GM18858 (cell line): ENCODE data around the gene ALG14.
A peak's percentile ranks its signal among the peaks of the same experiment; 100 is the strongest.

Source experiments
- ATAC-seq: cut with Tn5 transposase; IDR thresholded peaks from one replicate; pipeline ENCODE4 v1.9.1; 2021; ENCODE audit not compliant: unreplicated experiment

Gene ALG14

GRCh38 chr1:94983171-94983739 is 89.5 kb downstream of the ALG14 start:
- ATAC-seq, result no peak

GRCh38 chr1:94982398-94982797 is 90.4 kb downstream of the ALG14 start:
- ATAC-seq, result no peak

GRCh38 chr1:94981575-94981973 is 91.2 kb downstream of the ALG14 start:
- no peak for ATAC-seq

- ATAC-seq, result no peak
These were observed 91.9 kb downstream of the ALG14 start for GRCh38 chr1:94980582-94981574.

- ATAC-seq, result no peak
These were observed 92.8 kb downstream of the ALG14 start for GRCh38 chr1:94979656-94980581.

GRCh38 chr1:94979131-94979530 is 93.6 kb downstream of the ALG14 start:
- ATAC-seq, result no peak

GRCh38 chr1:94978401-94978800 is 94.3 kb downstream of the ALG14 start:
- no peak for ATAC-seq

GRCh38 chr1:94976971-94977548 is 95.7 kb downstream of the ALG14 start:
- ATAC-seq, result no peak

GRCh38 chr1:94974824-94975223 is 97.9 kb downstream of the ALG14 start:
- ATAC-seq, result no peak

- ATAC-seq, result no peak
These were observed 98.5 kb downstream of the ALG14 start for GRCh38 chr1:94974241-94974640.

GRCh38 chr1:94973309-94973922 is 99.3 kb downstream of the ALG14 start:
- no peak for ATAC-seq

GRCh38 chr1:94971491-94971924 is 101.2 kb downstream of the ALG14 start:
- no peak for ATAC-seq

- no peak for ATAC-seq
These were observed 102.0 kb downstream of the ALG14 start for GRCh38 chr1:94970783-94971182.

GRCh38 chr1:94969137-94969536 is 103.6 kb downstream of the ALG14 start:
- no peak for ATAC-seq

- no peak for ATAC-seq
These were observed 106.7 kb downstream of the ALG14 start for GRCh38 chr1:94966033-94966432.

- ATAC-seq, result no peak
These were observed 108.9 kb downstream of the ALG14 start for GRCh38 chr1:94963864-94964263.

GRCh38 chr1:94962409-94963265 is 110.1 kb downstream of the ALG14 start:
- ATAC-seq, result peak; percentile 94

- no peak for ATAC-seq
These were observed 110.8 kb downstream of the ALG14 start for GRCh38 chr1:94961988-94962387.

GRCh38 chr1:94961582-94961981 is 111.2 kb downstream of the ALG14 start:
- ATAC-seq, result no peak
